Measurements from ENCODE around the gene CFAP58. TPM values are rescaled to one million over a fixed set of nuclear protein-coding genes. Genes with fewer than 3 reads are reported as not detected.

The CFAP58 gene
- total and polyA plus RNA-seq, 2 of the 13 experiments (the other 11 are each of a cell fraction or from before 2014, with no cell fraction given) = 0.03 TPM; not detected in 1

DNA sequence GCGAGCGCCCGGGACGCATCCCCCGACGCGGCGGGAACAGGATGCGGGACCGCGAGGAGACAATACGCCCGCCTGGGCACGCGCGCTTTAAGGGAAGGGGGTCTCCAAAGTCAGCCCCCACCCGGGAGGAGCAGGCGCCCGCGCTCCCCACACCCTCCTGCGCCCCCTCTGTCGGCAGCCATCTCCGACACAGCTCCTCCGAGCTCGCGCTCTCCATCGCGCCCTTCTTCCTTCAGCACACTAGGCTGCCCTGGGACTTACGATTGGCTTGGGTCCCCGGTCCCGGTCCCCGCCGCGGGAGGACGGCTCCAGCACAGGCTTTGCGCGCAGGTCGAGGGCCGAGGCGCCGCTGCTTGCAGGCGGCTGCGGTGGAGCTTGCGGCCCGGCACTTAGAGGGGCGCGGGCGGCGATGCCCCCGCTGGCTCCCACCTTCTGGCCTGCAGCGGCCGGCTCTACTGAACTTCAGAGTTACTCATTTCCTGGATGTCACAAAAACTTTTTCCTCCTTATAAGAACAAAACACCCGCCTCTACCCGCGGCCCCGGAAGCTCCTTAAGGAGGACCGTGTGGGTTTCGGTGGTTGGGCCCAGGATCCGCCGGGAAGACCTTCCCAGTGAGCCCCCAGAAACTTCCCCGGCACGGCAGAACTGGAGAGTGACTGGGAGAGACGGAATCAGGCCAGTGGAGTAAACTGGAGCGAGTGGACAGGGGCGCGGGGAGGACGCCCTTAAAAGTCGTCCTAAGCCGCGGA, 15.5 kb upstream of the CFAP58 start, which contains the start of gene ITPRIP (continued):
- TF ChIP-seq, protein P1, sequence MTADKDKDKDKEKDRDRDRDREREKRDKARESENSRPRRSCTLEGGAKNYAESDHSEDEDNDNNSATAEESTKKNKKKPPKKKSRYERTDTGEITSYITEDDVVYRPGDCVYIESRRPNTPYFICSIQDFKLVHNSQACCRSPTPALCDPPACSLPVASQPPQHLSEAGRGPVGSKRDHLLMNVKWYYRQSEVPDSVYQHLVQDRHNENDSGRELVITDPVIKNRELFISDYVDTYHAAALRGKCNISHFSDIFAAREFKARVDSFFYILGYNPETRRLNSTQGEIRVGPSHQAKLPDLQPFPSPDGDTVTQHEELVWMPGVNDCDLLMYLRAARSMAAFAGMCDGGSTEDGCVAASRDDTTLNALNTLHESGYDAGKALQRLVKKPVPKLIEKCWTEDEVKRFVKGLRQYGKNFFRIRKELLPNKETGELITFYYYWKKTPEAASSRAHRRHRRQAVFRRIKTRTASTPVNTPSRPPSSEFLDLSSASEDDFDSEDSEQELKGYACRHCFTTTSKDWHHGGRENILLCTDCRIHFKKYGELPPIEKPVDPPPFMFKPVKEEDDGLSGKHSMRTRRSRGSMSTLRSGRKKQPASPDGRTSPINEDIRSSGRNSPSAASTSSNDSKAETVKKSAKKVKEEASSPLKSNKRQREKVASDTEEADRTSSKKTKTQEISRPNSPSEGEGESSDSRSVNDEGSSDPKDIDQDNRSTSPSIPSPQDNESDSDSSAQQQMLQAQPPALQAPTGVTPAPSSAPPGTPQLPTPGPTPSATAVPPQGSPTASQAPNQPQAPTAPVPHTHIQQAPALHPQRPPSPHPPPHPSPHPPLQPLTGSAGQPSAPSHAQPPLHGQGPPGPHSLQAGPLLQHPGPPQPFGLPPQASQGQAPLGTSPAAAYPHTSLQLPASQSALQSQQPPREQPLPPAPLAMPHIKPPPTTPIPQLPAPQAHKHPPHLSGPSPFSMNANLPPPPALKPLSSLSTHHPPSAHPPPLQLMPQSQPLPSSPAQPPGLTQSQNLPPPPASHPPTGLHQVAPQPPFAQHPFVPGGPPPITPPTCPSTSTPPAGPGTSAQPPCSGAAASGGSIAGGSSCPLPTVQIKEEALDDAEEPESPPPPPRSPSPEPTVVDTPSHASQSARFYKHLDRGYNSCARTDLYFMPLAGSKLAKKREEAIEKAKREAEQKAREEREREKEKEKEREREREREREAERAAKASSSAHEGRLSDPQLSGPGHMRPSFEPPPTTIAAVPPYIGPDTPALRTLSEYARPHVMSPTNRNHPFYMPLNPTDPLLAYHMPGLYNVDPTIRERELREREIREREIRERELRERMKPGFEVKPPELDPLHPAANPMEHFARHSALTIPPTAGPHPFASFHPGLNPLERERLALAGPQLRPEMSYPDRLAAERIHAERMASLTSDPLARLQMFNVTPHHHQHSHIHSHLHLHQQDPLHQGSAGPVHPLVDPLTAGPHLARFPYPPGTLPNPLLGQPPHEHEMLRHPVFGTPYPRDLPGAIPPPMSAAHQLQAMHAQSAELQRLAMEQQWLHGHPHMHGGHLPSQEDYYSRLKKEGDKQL (CRISPR knock-in tag; IDR thresholded peaks at IDR 0.05; ENCODE audit: low read depth) = no peak
- TF ChIP-seq ZNF598 (CRISPR knock-in tag; IDR thresholded peaks at IDR 0.05; ENCODE audit: borderline replicate concordance) (peak; percentile 69; the same call in 1 of the 2 replicates), ZNF343 (CRISPR knock-in tag; IDR thresholded peaks at IDR 0.05) (no peak), ZNF224 (CRISPR knock-in tag; IDR thresholded peaks at IDR 0.05) (0 out of 2 replicates have a peak, but pooled peaks have one; percentile 12), SMARCC2 (IDR thresholded peaks at IDR 0.05) (no peak), ZNF652 (CRISPR knock-in tag; IDR thresholded peaks at IDR 0.05; ENCODE audit: borderline replicate concordance, low read depth) (peak; percentile 99), HOXA5 (CRISPR knock-in tag; IDR thresholded peaks at IDR 0.05) (no peak), ZZZ3 (CRISPR knock-in tag; IDR thresholded peaks at IDR 0.05; ENCODE audit: borderline replicate concordance) (no peak), CENPX (CRISPR knock-in tag; IDR thresholded peaks at IDR 0.05) (no peak), TBX3 (IDR thresholded peaks at IDR 0.05; ENCODE audit: borderline replicate concordance) (no peak), NFIC (IDR thresholded peaks at IDR 0.05; ENCODE audit: low read length) (no peak), ZNF331 (CRISPR knock-in tag; IDR thresholded peaks at IDR 0.05) (no peak), ZNF12 (CRISPR knock-in tag; IDR thresholded peaks at IDR 0.05) (no peak), SIX4 (CRISPR knock-in tag; IDR thresholded peaks at IDR 0.05) (no peak)
- TF ChIP-seq, protein P2, sequence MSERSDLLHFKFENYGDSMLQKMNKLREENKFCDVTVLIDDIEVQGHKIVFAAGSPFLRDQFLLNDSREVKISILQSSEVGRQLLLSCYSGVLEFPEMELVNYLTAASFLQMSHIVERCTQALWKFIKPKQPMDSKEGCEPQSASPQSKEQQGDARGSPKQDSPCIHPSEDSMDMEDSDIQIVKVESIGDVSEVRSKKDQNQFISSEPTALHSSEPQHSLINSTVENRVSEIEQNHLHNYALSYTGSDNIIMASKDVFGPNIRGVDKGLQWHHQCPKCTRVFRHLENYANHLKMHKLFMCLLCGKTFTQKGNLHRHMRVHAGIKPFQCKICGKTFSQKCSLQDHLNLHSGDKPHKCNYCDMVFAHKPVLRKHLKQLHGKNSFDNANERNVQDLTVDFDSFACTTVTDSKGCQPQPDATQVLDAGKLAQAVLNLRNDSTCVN (CRISPR knock-in tag; IDR thresholded peaks at IDR 0.05; ENCODE audit: borderline replicate concordance) = no peak
- TF ChIP-seq, protein P3, sequence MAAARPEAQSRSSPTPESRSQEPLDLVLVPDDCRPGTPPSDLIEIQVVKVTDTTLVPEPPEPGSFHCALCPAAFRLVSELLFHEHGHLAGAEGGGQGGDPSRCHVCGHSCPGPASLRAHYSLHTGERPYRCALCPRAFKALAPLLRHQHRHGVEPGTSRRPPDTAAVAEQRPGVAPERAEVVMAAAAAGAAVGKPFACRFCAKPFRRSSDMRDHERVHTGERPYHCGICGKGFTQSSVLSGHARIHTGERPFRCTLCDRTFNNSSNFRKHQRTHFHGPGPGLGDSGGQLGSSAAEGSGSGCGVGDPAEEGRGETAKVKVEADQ (CRISPR knock-in tag; IDR thresholded peaks at IDR 0.05; ENCODE audit: borderline replicate concordance) = no peak
- TF ChIP-seq, protein P4, sequence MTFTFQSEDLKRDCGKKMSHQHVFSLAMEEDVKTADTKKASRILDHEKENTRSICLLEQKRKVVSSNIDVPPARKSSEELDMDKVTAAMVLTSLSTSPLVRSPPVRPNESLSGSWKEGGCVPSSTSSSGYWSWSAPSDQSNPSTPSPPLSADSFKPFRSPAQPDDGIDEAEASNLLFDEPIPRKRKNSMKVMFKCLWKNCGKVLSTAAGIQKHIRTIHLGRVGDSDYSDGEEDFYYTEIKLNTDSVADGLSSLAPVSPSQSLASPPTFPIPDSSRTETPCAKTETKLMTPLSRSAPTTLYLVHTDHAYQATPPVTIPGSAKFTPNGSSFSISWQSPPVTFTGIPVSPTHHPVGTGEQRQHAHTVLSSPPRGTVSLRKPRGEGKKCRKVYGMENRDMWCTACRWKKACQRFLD (CRISPR knock-in tag; IDR thresholded peaks at IDR 0.05; ENCODE audit: borderline replicate concordance) = no peak
- TF ChIP-seq, protein P5, sequence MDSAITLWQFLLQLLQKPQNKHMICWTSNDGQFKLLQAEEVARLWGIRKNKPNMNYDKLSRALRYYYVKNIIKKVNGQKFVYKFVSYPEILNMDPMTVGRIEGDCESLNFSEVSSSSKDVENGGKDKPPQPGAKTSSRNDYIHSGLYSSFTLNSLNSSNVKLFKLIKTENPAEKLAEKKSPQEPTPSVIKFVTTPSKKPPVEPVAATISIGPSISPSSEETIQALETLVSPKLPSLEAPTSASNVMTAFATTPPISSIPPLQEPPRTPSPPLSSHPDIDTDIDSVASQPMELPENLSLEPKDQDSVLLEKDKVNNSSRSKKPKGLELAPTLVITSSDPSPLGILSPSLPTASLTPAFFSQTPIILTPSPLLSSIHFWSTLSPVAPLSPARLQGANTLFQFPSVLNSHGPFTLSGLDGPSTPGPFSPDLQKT (CRISPR knock-in tag; IDR thresholded peaks at IDR 0.05; ENCODE audit: borderline replicate concordance) = no peak
- TF ChIP-seq, protein P6, sequence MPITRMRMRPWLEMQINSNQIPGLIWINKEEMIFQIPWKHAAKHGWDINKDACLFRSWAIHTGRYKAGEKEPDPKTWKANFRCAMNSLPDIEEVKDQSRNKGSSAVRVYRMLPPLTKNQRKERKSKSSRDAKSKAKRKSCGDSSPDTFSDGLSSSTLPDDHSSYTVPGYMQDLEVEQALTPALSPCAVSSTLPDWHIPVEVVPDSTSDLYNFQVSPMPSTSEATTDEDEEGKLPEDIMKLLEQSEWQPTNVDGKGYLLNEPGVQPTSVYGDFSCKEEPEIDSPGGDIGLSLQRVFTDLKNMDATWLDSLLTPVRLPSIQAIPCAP (CRISPR knock-in tag; IDR thresholded peaks at IDR 0.05; ENCODE audit: low read depth) = no peak
